Karpas-422 (cell line): Measurements from ENCODE around the gene SERINC5. TPM values are rescaled to one million over a fixed set of nuclear protein-coding genes. Genes with fewer than 3 reads are reported as not detected.
A peak's percentile ranks its signal among the peaks of the same experiment; 100 is the strongest.

Source experiments
- DNase-seq: peaks from one replicate; pipeline ENCODE4 v3.0.0-alpha.2; 2015
- H2AFZ ChIP-seq: fragments of 200-600 bp; sonication (generic); 2 replicates; pipeline ENCODE4 v1.6.1; 2014; ENCODE audit warnings: antibody characterized with exemption, low read length, mixed read lengths
- H3K27ac ChIP-seq: fragments of 200-600 bp; sonication (generic); 2 replicates; pipeline ENCODE4 v1.5.1; 2014; ENCODE audit warnings: mild to moderate bottlenecking, low read length, moderate library complexity
- H3K27me3 ChIP-seq: fragments of 200-600 bp; sonication (generic); 2 replicates; pipeline ENCODE4 v1.6.1; 2014; ENCODE audit warnings: low read length, mixed read lengths
- H3K36me3 ChIP-seq: fragments of 200-600 bp; sonication (generic); 2 replicates; pipeline ENCODE4 v1.6.1; 2014; ENCODE audit warnings: low read length, mixed read lengths; ENCODE audit not compliant: insufficient read depth
- H3K4me1 ChIP-seq: fragments of 200-600 bp; sonication (generic); 2 replicates; pipeline ENCODE4 v1.6.1; 2014; ENCODE audit warnings: mild to moderate bottlenecking, low read length, mixed read lengths
- H3K4me2 ChIP-seq: fragments of 200-600 bp; sonication (generic); 2 replicates; pipeline ENCODE4 v1.6.1; 2014; ENCODE audit warnings: low read length, low read depth, mild to moderate bottlenecking; ENCODE audit not compliant: poor library complexity, severe bottlenecking
- H3K4me3 ChIP-seq: fragments of 200-600 bp; sonication (generic); 2 replicates; pipeline ENCODE4 v1.5.1; 2014; ENCODE audit warnings: mild to moderate bottlenecking, antibody characterized with exemption, low read length, mixed read lengths
- H3K79me2 ChIP-seq: fragments of 200-600 bp; sonication (generic); 2 replicates; pipeline ENCODE4 v1.6.1; 2014; ENCODE audit warnings: mild to moderate bottlenecking, low read length, mixed read lengths
- H3K9ac ChIP-seq: fragments of 200-600 bp; sonication (generic); 2 replicates; pipeline ENCODE4 v1.6.0; 2014; ENCODE audit warnings: low read length
- H3K9me2 ChIP-seq: fragments of 200-600 bp; sonication (generic), shearing (Covaris generic); replicated peaks from 2 replicates; pipeline ENCODE4 v1.6.0; 2014; ENCODE audit warnings: mild to moderate bottlenecking, low read length, moderate library complexity; ENCODE audit not compliant: insufficient read depth
- H3K9me3 ChIP-seq: fragments of 300-700, 200-600 bp; sonication (generic); 2 replicates; pipeline ENCODE4 v1.6.1; 2014; ENCODE audit warnings: low read length, mixed read lengths
- H4K20me1 ChIP-seq: fragments of 200-600 bp; sonication (generic); 2 replicates; pipeline ENCODE4 v1.6.1; 2014; ENCODE audit warnings: mild to moderate bottlenecking, antibody characterized with exemption, low read length, low read depth; ENCODE audit not compliant: insufficient read depth
- total RNA-seq: library from RNA; depleted of rRNA; stranded (reverse); fragments of >200 nt; shearing (Covaris generic); gene quantifications from 2 replicates; pipeline ENCODE4 v1.2.3, GENCODE V29; 2014; ENCODE audit warnings: low replicate concordance

SERINC5 gene
- total RNA-seq, 1 experiment from 2014 or later: 4.4 TPM

DNA sequence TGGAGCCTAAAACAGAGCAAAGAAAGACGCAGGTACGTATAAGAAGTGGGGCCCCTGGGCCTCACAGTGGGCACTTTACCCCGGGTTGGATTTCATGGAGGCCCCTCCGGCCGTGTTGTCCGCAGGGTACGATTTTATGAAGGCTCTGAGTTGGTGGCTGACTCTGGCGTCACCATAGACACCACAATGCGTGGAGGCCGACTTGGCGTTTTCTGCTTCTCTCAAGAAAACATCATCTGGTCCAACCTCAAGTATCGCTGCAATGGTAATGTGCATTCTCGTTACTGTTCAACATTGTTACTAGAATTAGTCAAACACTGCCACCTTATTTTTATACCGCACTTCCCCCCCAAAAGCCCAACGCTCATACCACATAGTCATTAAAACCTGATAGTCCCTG lies 173.6 kb downstream of the SERINC5 start:
- Histone ChIP-seq H3K79me2 (no peaks in the 10 kb centered on the region), H3K4me3 (no peak overlapping the region), H4K20me1 (no peaks in the 10 kb centered on the region), H3K9ac (no peak overlapping the region), H3K27me3 (no peaks in the 10 kb centered on the region), H3K4me2 (no peak overlapping the region), H3K9me2 (no peaks in the 10 kb centered on the region), H3K27ac (no peak overlapping the region), H3K4me1 (peaks cover 16% of the 10 kb centered on the region), H3K36me3 (no peaks in the 10 kb centered on the region), H3K9me3 (no peaks in the 10 kb centered on the region), H2AFZ (peak overlapping the region; percentile 53; the same call in 1 of the 2 replicates)
- no peak for DNase-seq

DNA sequence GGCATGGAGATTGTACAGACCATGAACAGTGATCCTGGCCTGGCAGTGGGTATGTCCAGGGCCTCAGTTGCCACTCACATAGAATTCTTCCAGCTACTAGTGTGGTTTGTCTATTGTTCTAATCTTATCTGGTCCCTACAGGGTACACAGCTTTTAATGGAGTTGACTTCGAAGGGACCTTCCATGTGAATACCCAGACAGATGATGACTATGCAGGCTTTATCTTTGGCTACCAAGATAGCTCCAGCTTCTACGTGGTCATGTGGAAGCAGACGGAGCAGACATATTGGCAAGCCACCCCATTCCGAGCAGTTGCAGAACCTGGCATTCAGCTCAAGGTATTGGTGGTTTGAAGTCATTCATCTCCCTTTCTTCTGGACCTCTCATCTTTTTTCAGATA lies 176.9 kb downstream of the SERINC5 start:
- no peaks in the 10 kb centered on the region for H3K9me2 ChIP-seq
- no peaks in the 10 kb centered on the region for H3K9me3 ChIP-seq
- no peaks in the 10 kb centered on the region for H4K20me1 ChIP-seq
- H3K4me3 ChIP-seq: no peak overlapping the region
- no peak overlapping the region for H3K4me2 ChIP-seq
- no peak overlapping the region for H3K9ac ChIP-seq
- H3K27ac ChIP-seq: no peak overlapping the region
- H3K27me3 ChIP-seq: no peaks in the 10 kb centered on the region
- H3K79me2 ChIP-seq: no peaks in the 10 kb centered on the region
- H2AFZ ChIP-seq: no peak overlapping the region
- peaks cover 18% of the 10 kb centered on the region for H3K4me1 ChIP-seq
- DNase-seq: no peak
- no peaks in the 10 kb centered on the region for H3K36me3 ChIP-seq

DNA sequence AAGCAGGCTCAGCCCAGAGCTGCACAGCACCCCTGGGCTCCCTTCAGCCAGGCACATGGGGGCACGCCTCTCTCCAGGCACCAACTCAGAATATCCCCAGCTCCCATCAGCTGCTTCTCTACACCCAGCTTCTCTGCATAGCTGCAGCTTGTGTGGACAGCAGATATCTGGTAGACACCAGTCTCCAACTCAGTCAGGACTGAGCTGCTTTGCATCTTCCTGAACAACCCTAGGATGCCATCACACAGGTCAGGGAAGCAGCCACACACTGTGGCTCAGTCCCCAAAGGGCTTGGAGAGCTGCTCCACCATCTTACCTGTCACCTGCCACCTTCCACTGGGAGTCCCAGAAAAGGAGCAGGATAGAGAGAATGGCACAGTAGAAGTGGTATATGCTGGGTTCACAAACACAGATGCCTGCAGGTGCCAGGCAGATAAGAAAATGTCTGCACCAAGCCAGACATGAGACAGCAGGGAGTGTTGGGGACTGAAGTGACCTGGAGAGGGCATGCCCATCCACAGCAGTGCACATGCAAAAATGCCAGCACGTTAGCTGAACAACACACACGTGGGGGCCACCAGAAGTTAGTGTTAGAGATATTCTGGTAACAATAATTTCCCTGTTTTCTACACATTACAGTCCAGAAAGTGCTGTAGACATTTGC lies 178.7 kb downstream of the SERINC5 start:
- no peaks in the 10 kb centered on the region for H3K36me3 ChIP-seq
- no peak overlapping the region for H3K27ac ChIP-seq
- H3K4me2 ChIP-seq: no peak overlapping the region
- H3K27me3 ChIP-seq: no peaks in the 10 kb centered on the region
- no peak overlapping the region for H3K4me3 ChIP-seq
- no peak overlapping the region for H3K9ac ChIP-seq
- no peaks in the 10 kb centered on the region for H3K79me2 ChIP-seq
- peaks cover 6% of the 10 kb centered on the region; the same call in 1 of the 2 replicates for H3K4me1 ChIP-seq
- no peaks in the 10 kb centered on the region for H4K20me1 ChIP-seq
- H3K9me3 ChIP-seq: no peaks in the 10 kb centered on the region
- H3K9me2 ChIP-seq: no peaks in the 10 kb centered on the region
- DNase-seq: no peak
- no peak overlapping the region for H2AFZ ChIP-seq

DNA sequence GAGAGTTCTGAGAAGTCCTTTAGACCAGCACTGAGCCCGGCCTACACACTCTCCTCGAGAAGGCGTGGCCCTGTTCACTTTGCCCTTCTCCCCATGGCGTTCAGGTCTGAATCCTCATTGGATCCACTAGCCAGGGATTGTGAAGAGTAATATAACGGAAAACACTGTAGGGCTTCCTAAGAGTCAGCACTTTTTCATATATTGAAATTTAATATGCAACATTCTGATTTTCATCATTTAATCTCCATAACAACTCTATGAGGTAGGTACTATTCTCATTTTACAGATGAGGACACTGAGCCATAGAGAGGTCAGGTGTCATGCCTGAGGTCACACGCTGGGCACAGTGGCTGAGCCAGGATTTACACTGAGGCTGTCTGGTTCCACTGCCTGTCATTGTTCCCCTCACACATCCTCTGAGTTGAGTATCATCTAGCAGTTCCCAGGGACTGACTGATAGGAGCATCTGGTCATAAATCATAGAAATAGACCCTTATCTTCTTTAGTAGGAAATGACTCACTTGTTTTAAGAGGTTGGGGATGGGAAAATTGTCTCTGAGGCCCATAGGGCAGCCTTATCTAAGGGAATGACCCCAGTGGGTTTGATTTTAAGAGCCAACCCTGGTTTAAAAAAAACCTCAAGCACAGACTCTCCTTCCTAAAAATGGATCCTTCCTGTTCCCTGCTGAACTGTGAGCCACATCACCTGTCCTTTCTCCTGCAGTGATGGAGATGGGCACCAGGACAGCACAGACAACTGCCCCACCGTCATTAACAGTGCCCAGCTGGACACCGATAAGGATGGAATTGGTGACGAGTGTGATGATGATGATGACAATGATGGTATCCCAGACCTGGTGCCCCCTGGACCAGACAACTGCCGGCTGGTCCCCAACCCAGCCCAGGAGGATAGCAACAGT lies 179.5 kb downstream of the SERINC5 start:
- no peaks in the 10 kb centered on the region for H3K27me3 ChIP-seq
- no peak for DNase-seq
- no peaks in the 10 kb centered on the region for H3K9me2 ChIP-seq
- H3K4me3 ChIP-seq: no peak overlapping the region
- H3K36me3 ChIP-seq: no peaks in the 10 kb centered on the region
- no peaks in the 10 kb centered on the region for H3K79me2 ChIP-seq
- no peak overlapping the region for H3K9ac ChIP-seq
- H3K27ac ChIP-seq: no peak overlapping the region
- H2AFZ ChIP-seq: no peak overlapping the region
- no peaks in the 10 kb centered on the region for H4K20me1 ChIP-seq
- H3K9me3 ChIP-seq: no peaks in the 10 kb centered on the region
- no peak overlapping the region for H3K4me2 ChIP-seq
- H3K4me1 ChIP-seq: peaks cover 6% of the 10 kb centered on the region; the same call in 1 of the 2 replicates

DNA sequence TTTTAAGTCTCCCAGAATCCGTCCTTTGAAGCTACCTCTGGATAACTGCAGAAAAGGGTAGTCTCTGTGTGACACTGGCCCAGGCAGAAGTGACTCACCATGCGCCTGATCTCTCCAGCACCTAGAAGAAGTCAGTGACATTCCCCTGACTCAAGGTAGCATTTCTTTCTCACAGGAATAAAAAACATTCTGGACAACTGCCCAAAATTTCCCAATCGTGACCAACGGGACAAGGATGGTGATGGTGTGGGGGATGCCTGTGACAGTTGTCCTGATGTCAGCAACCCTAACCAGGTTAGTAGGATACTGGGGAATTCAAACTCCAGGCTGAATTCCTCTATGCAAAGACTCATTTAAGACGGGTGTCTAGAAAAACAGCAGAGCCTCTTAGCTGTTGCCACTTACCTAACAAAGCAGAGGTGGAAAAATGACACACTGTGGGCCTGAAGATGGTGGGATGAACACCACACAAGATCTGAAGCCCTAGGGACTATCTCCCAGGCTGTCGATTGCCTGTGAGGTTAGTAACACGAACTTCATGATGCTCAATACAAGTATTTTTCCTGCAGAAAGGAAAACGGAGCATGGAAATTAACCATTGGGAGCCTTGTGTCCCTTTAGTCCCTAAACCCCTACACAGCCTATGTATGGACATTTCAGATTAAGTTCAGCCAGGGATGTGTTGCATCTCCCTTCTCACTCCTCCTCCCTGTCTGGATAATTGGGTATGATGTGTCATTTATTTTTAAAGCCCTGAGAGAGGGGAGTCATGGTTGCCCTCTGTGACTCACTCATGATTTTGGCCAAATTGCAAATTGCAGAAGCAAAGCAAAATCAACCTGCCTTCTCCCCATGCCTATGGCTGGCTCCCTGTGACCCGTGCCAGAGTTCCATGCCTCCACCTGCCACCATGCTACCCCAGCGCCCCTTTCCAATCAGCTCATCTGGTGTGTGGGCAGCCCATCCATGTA lies 183.5 kb downstream of the SERINC5 start:
- no peaks in the 10 kb centered on the region for H3K9me3 ChIP-seq
- no peaks in the 10 kb centered on the region for H3K79me2 ChIP-seq

DNA sequence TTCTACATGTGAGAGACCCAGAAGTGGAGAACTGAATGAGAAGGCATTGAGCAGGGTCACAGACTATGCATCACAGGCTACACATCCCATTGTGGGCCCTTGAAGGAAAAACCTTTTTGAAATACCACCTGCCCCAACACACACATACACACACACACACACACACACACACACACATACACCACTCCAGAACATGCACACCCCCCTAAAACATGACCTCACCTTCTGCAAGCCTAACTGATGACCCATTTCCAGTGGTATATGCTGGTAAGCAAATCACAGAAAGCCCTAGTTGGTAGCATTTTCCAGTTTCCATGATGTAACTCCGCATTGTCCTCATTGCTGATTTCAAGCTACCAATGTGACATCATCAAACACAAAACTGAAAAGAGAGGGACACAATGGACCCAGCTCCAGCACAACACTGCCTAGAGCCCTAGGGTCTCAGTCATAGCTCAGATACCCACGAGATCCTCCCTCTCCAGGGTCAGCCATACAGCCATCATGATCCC lies 184.3 kb downstream of the SERINC5 start:
- peaks cover 23% of the 10 kb centered on the region for H3K4me1 ChIP-seq
- no peak overlapping the region for H3K4me2 ChIP-seq
- H3K9me2 ChIP-seq: no peaks in the 10 kb centered on the region
- H4K20me1 ChIP-seq: no peaks in the 10 kb centered on the region
- no peak overlapping the region for H3K9ac ChIP-seq
- H3K4me3 ChIP-seq: no peak overlapping the region
- H3K27me3 ChIP-seq: no peaks in the 10 kb centered on the region
- DNase-seq: no peak
- H3K27ac ChIP-seq: no peak overlapping the region
- no peaks in the 10 kb centered on the region for H3K36me3 ChIP-seq
- H2AFZ ChIP-seq: no peak overlapping the region
- H3K79me2 ChIP-seq: no peaks in the 10 kb centered on the region
- H3K9me3 ChIP-seq: no peaks in the 10 kb centered on the region

More for the DNA sequence above, 183.5 kb downstream of the SERINC5 start:
- Histone ChIP-seq H3K4me2 (no peak overlapping the region), H3K36me3 (no peaks in the 10 kb centered on the region), H3K27me3 (no peaks in the 10 kb centered on the region), H3K9ac (no peak overlapping the region), H2AFZ (no peak overlapping the region), H3K4me1 (peaks cover 26% of the 10 kb centered on the region), H3K4me3 (no peak overlapping the region), H3K27ac (no peak overlapping the region), H4K20me1 (no peaks in the 10 kb centered on the region), H3K9me2 (no peaks in the 10 kb centered on the region)
- no peak for DNase-seq

DNA sequence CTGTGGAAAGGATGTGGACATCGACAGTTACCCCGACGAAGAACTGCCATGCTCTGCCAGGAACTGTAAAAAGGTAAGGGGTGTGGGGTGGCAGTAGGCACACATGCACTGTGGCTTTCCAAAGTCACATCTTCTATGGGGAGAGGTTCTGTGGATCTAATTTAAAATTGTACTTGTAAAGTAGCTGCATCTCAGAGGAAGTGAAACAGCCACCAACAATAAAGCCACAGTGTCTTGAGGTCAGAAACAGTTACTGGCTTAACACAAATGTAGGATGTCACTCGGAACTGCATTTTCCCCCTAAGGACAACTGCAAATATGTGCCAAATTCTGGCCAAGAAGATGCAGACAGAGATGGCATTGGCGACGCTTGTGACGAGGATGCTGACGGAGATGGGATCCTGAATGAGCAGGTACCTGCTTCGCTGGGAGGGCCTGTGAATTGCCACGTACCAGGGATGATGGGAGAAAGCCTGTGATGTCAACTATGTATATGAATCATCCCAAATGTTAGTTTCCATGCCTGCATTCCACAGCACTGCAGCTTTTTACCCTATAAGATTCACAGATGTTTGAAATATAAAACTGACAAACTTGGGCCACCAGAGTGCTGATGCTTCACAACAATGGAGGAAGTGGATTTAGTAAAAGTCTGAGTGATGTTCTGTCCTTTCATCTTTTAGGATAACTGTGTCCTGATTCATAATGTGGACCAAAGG lies 185.4 kb downstream of the SERINC5 start:
- peak overlapping the region; percentile 62; the same call in 1 of the 2 replicates for H3K27ac ChIP-seq
- peak overlapping the region; percentile 48 for H3K9ac ChIP-seq
- DNase-seq: peak; percentile 63
- no peaks in the 10 kb centered on the region for H3K79me2 ChIP-seq
- peak overlapping the region; percentile 63 for H3K4me2 ChIP-seq
- H3K9me2 ChIP-seq: no peaks in the 10 kb centered on the region
- H3K36me3 ChIP-seq: no peaks in the 10 kb centered on the region
- peak overlapping the region; percentile 54; the same call in 1 of the 2 replicates for H2AFZ ChIP-seq
- no peaks in the 10 kb centered on the region for H3K27me3 ChIP-seq
- H3K9me3 ChIP-seq: no peaks in the 10 kb centered on the region
- H3K4me1 ChIP-seq: peaks cover 23% of the 10 kb centered on the region
- H4K20me1 ChIP-seq: no peaks in the 10 kb centered on the region
- peak overlapping the region; percentile 47; the same call in 1 of the 2 replicates for H3K4me3 ChIP-seq
